ENCODE measurements around the gene LMLN. TPM values are rescaled to one million over a fixed set of nuclear protein-coding genes. Genes with fewer than 3 reads are reported as not detected.

LMLN gene
- total RNA-seq, 2 experiments from 2014 or later: 0.50 to 6.2 TPM

DNA sequence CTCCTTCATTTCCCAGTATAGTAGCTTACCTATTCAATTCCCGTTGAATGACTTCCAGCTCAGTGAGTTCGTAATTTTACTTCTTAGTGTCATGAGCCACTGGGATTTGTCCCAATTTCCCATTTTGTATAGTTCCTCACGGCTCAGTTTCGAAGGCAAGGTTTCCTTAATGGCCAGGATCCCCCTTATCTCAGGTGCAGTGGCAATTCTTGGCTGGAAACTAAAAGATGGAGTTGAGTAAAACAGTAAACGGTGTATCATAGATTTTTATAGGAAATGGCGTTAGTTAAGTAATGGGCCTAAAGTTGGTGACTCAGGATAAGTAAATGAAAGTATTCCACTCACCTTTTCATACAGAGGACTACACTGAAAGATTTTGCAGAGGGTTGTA lies 522 bp upstream of the LMLN start:
- H3K27ac ChIP-seq (ENCODE audit: low read depth, low read length, poor library complexity, severe bottlenecking): peak overlapping the region; percentile 36
- intact Hi-C loops (cut with micrococcal nuclease; ENCODE audit: unreplicated experiment): no loop called here
- TSS peak; percentile 96 for BruUV-seq (replicated peaks)

DNA sequence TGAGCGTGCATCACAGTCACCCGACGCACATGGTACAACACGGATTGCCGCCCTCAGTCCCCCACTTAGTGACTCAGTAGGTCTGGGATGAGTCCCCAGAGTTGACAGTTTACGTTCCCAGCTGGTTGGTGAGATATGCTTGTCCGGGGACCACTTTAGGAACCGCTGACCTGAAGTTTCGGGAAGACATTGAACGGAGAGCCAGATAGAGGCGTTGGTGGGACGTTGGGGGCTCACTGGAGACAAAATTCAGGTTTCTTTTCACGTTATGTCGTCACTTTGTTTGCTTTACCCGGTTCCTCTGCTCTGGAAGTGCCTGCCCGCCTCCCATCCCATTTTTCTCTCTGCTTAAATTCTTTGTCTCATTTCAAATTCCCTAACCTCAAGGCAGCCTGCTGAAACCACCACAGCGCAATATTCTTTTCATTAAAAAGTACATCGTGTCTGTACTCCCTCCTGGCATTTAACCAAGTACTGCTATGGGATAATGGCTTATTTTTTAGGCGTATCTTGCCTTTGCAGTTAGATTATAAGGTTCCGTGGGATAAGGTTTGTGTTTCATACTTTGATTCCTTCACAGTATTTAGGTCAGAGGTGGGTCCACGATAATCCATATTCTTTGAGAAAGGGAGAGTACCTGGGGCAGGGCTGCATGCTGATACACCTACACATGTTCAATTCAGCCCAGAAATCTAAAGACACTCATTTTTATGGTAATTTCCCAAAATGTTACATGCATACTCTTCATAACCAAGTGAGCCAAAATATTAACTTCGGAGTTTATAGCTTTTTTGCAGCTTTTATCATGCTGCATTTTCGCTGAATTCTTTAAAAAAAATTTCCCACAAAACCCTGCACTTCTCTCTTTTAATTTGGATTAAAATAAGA lies 921 bp downstream of the LMLN start:
- Histone ChIP-seq H3K27ac (ENCODE audit: low read depth, low read length, poor library complexity, severe bottlenecking) (no peak overlapping the region), H3K4me1 (ENCODE audit: insufficient read depth, low read length, poor library complexity, severe bottlenecking) (peaks cover 29% of the 10 kb centered on the region), H3K9me2 (ENCODE audit: insufficient read depth, low read length) (no peaks in the 10 kb centered on the region), H3K4me3 (ENCODE audit: low read depth, low read length, poor library complexity, severe bottlenecking) (peak overlapping the region; percentile 81), H3K36me3 (ENCODE audit: insufficient read depth, low read length) (peaks cover 28% of the 10 kb centered on the region), H4K20me1 (ENCODE audit: insufficient read depth, low read length) (no peaks in the 10 kb centered on the region), H3K9me3 (ENCODE audit: low read length) (no peaks in the 10 kb centered on the region), H3K79me2 (ENCODE audit: insufficient read depth, low read depth, low read length) (no peaks in the 10 kb centered on the region), H3K4me2 (ENCODE audit: low read length) (peak overlapping the region; percentile 97), H2AFZ (ENCODE audit: low read length) (peak overlapping the region; percentile 86)
- BruUV-seq (replicated peaks): no TSS peak
- ChIA-PET CTCF (ENCODE audit: unreplicated experiment) (no interaction called here), POLR2A (no interaction called here)
- no peak for DNase-seq (ENCODE audit: low spot score)
- intact Hi-C loops (cut with micrococcal nuclease; ENCODE audit: unreplicated experiment): loop anchor here (5.0 kb wide), 1 partner anchor 111 kb away; no protein-coding TSS in a partner anchor
- TF ChIP-seq, protein P1, sequence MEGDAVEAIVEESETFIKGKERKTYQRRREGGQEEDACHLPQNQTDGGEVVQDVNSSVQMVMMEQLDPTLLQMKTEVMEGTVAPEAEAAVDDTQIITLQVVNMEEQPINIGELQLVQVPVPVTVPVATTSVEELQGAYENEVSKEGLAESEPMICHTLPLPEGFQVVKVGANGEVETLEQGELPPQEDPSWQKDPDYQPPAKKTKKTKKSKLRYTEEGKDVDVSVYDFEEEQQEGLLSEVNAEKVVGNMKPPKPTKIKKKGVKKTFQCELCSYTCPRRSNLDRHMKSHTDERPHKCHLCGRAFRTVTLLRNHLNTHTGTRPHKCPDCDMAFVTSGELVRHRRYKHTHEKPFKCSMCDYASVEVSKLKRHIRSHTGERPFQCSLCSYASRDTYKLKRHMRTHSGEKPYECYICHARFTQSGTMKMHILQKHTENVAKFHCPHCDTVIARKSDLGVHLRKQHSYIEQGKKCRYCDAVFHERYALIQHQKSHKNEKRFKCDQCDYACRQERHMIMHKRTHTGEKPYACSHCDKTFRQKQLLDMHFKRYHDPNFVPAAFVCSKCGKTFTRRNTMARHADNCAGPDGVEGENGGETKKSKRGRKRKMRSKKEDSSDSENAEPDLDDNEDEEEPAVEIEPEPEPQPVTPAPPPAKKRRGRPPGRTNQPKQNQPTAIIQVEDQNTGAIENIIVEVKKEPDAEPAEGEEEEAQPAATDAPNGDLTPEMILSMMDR (conservative IDR thresholded peaks at IDR 0.05; ENCODE audit: low read length): no peak
- no peak for TF ChIP-seq EZH2phosphoT487 (IDR thresholded peaks at IDR 0.05; ENCODE audit: borderline replicate concordance, low read depth, low read length)

More for the DNA sequence above, 522 bp upstream of the LMLN start:
- Histone ChIP-seq H3K9me3 (ENCODE audit: low read length) (no peaks in the 10 kb centered on the region), H3K4me1 (ENCODE audit: insufficient read depth, low read length, poor library complexity, severe bottlenecking) (peaks cover 31% of the 10 kb centered on the region), H3K4me2 (ENCODE audit: low read length) (peak overlapping the region; percentile 97), H3K9me2 (ENCODE audit: insufficient read depth, low read length) (no peaks in the 10 kb centered on the region), H3K36me3 (ENCODE audit: insufficient read depth, low read length) (peaks cover 43% of the 10 kb centered on the region), H4K20me1 (ENCODE audit: insufficient read depth, low read length) (0 out of 2 replicates have a peak, but pooled peaks cover 6% of the 10 kb centered on the region), H3K79me2 (ENCODE audit: insufficient read depth, low read depth, low read length) (peaks cover 6% of the 10 kb centered on the region; the same call in 1 of the 2 replicates), H2AFZ (ENCODE audit: low read length) (peak overlapping the region; percentile 86; the same call in 1 of the 2 replicates), H3K4me3 (ENCODE audit: low read depth, low read length, poor library complexity, severe bottlenecking) (peak overlapping the region; percentile 81)
- TF ChIP-seq, protein P1 (conservative IDR thresholded peaks at IDR 0.05; ENCODE audit: low read length): no peak
- no peak for TF ChIP-seq EZH2phosphoT487 (IDR thresholded peaks at IDR 0.05; ENCODE audit: borderline replicate concordance, low read depth, low read length)
- no peak for DNase-seq (ENCODE audit: low spot score)
- CTCF ChIA-PET (ENCODE audit: unreplicated experiment): no interaction called here
- POLR2A ChIA-PET: interaction anchor here (1.1 to 1.3 kb wide), 3 partner anchors 9 to 70 kb away, joined by 3 to 4 read pairs (median 3); no protein-coding TSS in a partner anchor

DNA sequence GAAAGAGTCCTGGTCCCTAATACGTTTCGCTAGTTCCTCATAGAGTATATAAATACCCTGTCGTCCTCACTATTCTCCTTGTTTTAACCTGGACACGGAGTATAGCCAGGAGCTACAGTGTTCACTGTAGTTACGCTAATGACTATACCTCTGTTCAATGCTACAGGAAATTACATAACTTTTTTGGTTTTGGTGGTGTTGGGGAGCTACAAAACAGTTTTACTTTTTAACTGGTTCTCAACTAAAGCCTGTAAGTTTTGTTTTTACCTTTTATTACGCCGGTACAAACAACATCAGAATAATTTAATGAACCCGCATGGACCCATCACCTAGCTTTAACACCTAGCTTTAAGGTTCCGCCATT lies 1.5 kb downstream of the LMLN start:
- CTCF ChIA-PET (ENCODE audit: unreplicated experiment): no interaction called here
- BruUV-seq (replicated peaks): no TSS peak
- no peaks in the 10 kb centered on the region for H3K9me2 ChIP-seq (ENCODE audit: insufficient read depth, low read length)
- H2AFZ ChIP-seq (ENCODE audit: low read length): no peak overlapping the region
- no peak overlapping the region for H3K4me3 ChIP-seq (ENCODE audit: low read depth, low read length, poor library complexity, severe bottlenecking)
- DNase-seq (ENCODE audit: low spot score): no peak
- peaks cover 2% of the 10 kb centered on the region; the same call in 1 of the 2 replicates for H3K9me3 ChIP-seq (ENCODE audit: low read length)
- peaks cover 29% of the 10 kb centered on the region for H3K4me1 ChIP-seq (ENCODE audit: insufficient read depth, low read length, poor library complexity, severe bottlenecking)
- POLR2A ChIA-PET: interaction anchor here (0.6 kb wide), 1 partner anchor 24 kb away, joined by 3 read pairs; no protein-coding TSS in a partner anchor
- intact Hi-C loops (cut with micrococcal nuclease; ENCODE audit: unreplicated experiment): loop anchor here (5.0 kb wide), 1 partner anchor 111 kb away; no protein-coding TSS in a partner anchor
- H4K20me1 ChIP-seq (ENCODE audit: insufficient read depth, low read length): no peaks in the 10 kb centered on the region
- TF ChIP-seq EZH2phosphoT487 (IDR thresholded peaks at IDR 0.05; ENCODE audit: borderline replicate concordance, low read depth, low read length): no peak
- TF ChIP-seq, protein P1 (conservative IDR thresholded peaks at IDR 0.05; ENCODE audit: low read length): no peak
- no peaks in the 10 kb centered on the region for H3K79me2 ChIP-seq (ENCODE audit: insufficient read depth, low read depth, low read length)
- no peak overlapping the region for H3K4me2 ChIP-seq (ENCODE audit: low read length)
- peaks cover 22% of the 10 kb centered on the region for H3K36me3 ChIP-seq (ENCODE audit: insufficient read depth, low read length)
- no peak overlapping the region for H3K27ac ChIP-seq (ENCODE audit: low read depth, low read length, poor library complexity, severe bottlenecking)

Data from OCI-LY7 (cell line).